H1 (cell line): ENCODE data around the gene ITSN1. TPM values are rescaled to one million over a fixed set of nuclear protein-coding genes. Genes with fewer than 3 reads are reported as not detected.

Experiments used
- CTCF ChIA-PET: fragments of 300-600 bp; sonication (Branson Sonifier 250); formaldehyde crosslinking; loops from one replicate; lab custom pipeline; 2021; ENCODE audit not compliant: partially characterized antibody; lab: Charles Lee
- POLR2A ChIA-PET: fragments of 300-600 bp; sonication (Branson Sonifier 250); formaldehyde crosslinking; loops from one replicate; lab custom pipeline; 2021; ENCODE audit warnings: inconsistent platforms; ENCODE audit not compliant: partially characterized antibody; lab: Charles Lee
- DNase-seq, 2 experiments: peaks; one replicate each; pipeline versions ENCODE4 v3.0.0 to v3.0.0-alpha.2; 2010 to 2022; ENCODE audit warnings: low spot score in 2 of 2, low read depth in 1 of 2, mixed read lengths in 1 of 2
- FAIRE-seq: peaks from 2 replicates; lab custom pipeline; 2011; peaks lifted over from hg19 to GRCh38; lab: Jason Lieb, UNC
- H2AFZ ChIP-seq: 2 replicates; pipeline ENCODE4 v1.8.1; 2012; ENCODE audit warnings: low read length, inconsistent platforms
- H2AK5ac ChIP-seq: 2 replicates; pipeline ENCODE4 v1.6.1; 2013; ENCODE audit warnings: low read depth, low read length
- H2BK120ac ChIP-seq: replicated peaks from 2 replicates; pipeline ENCODE3; 2013; ENCODE audit warnings: low read depth, low read length, inconsistent platforms
- H2BK12ac ChIP-seq: 2 replicates; pipeline ENCODE4 v1.6.1; 2013; ENCODE audit warnings: low read depth, low read length
- H2BK15ac ChIP-seq: 2 replicates; pipeline ENCODE4 v1.6.1; 2013; ENCODE audit warnings: low read length
- H2BK20ac ChIP-seq: 2 replicates; pipeline ENCODE4 v1.6.1; 2013; ENCODE audit warnings: low read length
- H2BK5ac ChIP-seq: 2 replicates; pipeline ENCODE4 v1.6.1; 2013; ENCODE audit warnings: low read depth, low read length
- H3K14ac ChIP-seq: 2 replicates; pipeline ENCODE4 v1.6.1; 2013; ENCODE audit warnings: inconsistent platforms; ENCODE audit not compliant: insufficient read length
- H3K18ac ChIP-seq: 2 replicates; pipeline ENCODE4 v1.6.1; 2013; ENCODE audit warnings: low read length; ENCODE audit errors: extremely low read depth
- H3K23ac ChIP-seq: 2 replicates; pipeline ENCODE4 v1.6.1; 2013; ENCODE audit warnings: inconsistent platforms; ENCODE audit not compliant: insufficient read length
- H3K23me2 ChIP-seq: 2 replicates; pipeline ENCODE4 v1.6.1; 2013; ENCODE audit warnings: low read depth, low read length
- H3K27ac ChIP-seq: 2 replicates; pipeline ENCODE4 v1.6.1; 2011; ENCODE audit warnings: low read depth, low read length, inconsistent platforms
- H3K27me3 ChIP-seq, 4 experiments: replicated peaks in 1 of 4; 1 replicate in 1 of 4; 2 replicates in 3 of 4; pipeline versions ENCODE4 v1.6.1 to v1.8.1; 2011 to 2013; ENCODE audit warnings: low read length in 3 of 4, mild to moderate bottlenecking in 3 of 4, inconsistent platforms in 2 of 4, mixed read lengths in 2 of 4, moderate library complexity in 1 of 4; ENCODE audit not compliant: control insufficient read depth in 3 of 4, insufficient read depth in 3 of 4; ENCODE audit errors: extremely low read depth in 1 of 4
- H3K36me3 ChIP-seq, 4 experiments: 2 replicates each; pipeline versions ENCODE4 v1.6.1 to v1.8.1; 2011 to 2013; ENCODE audit warnings: mild to moderate bottlenecking in 4 of 4, low read length in 3 of 4, moderate library complexity in 2 of 4, control low read depth in 1 of 4, inconsistent platforms in 1 of 4; ENCODE audit not compliant: insufficient read depth in 4 of 4, control insufficient read depth in 2 of 4
- H3K4ac ChIP-seq: replicated peaks from 2 replicates; pipeline ENCODE3; 2013; ENCODE audit warnings: low read length, low read depth, mixed read lengths, inconsistent platforms; ENCODE audit not compliant: insufficient read length
- H3K4me1 ChIP-seq, 4 experiments: replicated peaks in 1 of 4; 1 replicate in 1 of 4; 2 replicates in 3 of 4; pipeline versions ENCODE4 v1.6.1 to v1.8.1; 2011 to 2013; ENCODE audit warnings: low read length in 3 of 4, inconsistent platforms in 2 of 4, mixed read lengths in 1 of 4; ENCODE audit not compliant: insufficient read depth in 4 of 4, control insufficient read depth in 3 of 4
- H3K4me2 ChIP-seq, 2 experiments: 2 replicates each; pipeline versions ENCODE4 v1.6.1 to v1.8.1; 2011 to 2013; ENCODE audit warnings: low read depth in 2 of 2, low read length in 2 of 2, control low read depth in 1 of 2, inconsistent platforms in 1 of 2, mild to moderate bottlenecking in 1 of 2; ENCODE audit not compliant: insufficient read depth in 1 of 2
- H3K4me3 ChIP-seq, 4 experiments: fragments of 200-600, 300-600 bp in 1 of 4; sonication (generic), shearing (Covaris generic), sonication (Bioruptor Twin) in 1 of 4; 2 replicates each; pipeline versions ENCODE4 v1.5.1 to v1.8.1; 2011 to 2016; ENCODE audit warnings: low read length in 4 of 4, low read depth in 3 of 4, control low read depth in 2 of 4, inconsistent platforms in 2 of 4, mild to moderate bottlenecking in 2 of 4, mixed read lengths in 1 of 4, moderate library complexity in 1 of 4; ENCODE audit not compliant: insufficient read depth in 2 of 4; ENCODE audit errors: extremely low read depth in 1 of 4
- H3K56ac ChIP-seq: replicated peaks from 2 replicates; pipeline ENCODE3; 2013; ENCODE audit warnings: low read depth, mild to moderate bottlenecking, mixed read lengths, low read length, inconsistent platforms; ENCODE audit not compliant: insufficient read length
- H3K79me1 ChIP-seq: 2 replicates; pipeline ENCODE4 v1.6.1; 2013; ENCODE audit warnings: low read depth, low read length, control low read depth
- H3K79me2 ChIP-seq, 2 experiments: 2 replicates each; pipeline versions ENCODE4 v1.6.1 to v1.8.1; 2012 to 2013; ENCODE audit warnings: low read length in 2 of 2, mild to moderate bottlenecking in 2 of 2, inconsistent platforms in 1 of 2; ENCODE audit not compliant: insufficient read depth in 2 of 2, control insufficient read depth in 1 of 2
- H3K9ac ChIP-seq, 4 experiments: replicated peaks in 1 of 4; 1 replicate in 1 of 4; 2 replicates in 3 of 4; pipeline versions ENCODE4 v1.6.1 to v1.8.1; 2011 to 2013; ENCODE audit warnings: low read depth in 3 of 4, low read length in 3 of 4, control low read depth in 2 of 4, mild to moderate bottlenecking in 2 of 4, moderate library complexity in 2 of 4, inconsistent platforms in 1 of 4; ENCODE audit errors: extremely low read depth in 1 of 4
- H3K9me3 ChIP-seq, 2 experiments: 2 replicates each; pipeline versions ENCODE4 v1.6.1 to v1.8.1; 2012 to 2013; ENCODE audit warnings: mild to moderate bottlenecking in 2 of 2, moderate library complexity in 2 of 2, control low read depth in 1 of 2, inconsistent platforms in 1 of 2, low read depth in 1 of 2, low read length in 1 of 2, mixed read lengths in 1 of 2; ENCODE audit not compliant: insufficient read depth in 2 of 2
- H4K20me1 ChIP-seq, 2 experiments: replicated peaks in 1 of 2; 2 replicates each; pipeline versions ENCODE3 to v1.8.1; 2011 to 2013; ENCODE audit warnings: inconsistent platforms in 2 of 2, low read length in 2 of 2, mild to moderate bottlenecking in 1 of 2; ENCODE audit not compliant: insufficient read depth in 2 of 2, control insufficient read depth in 1 of 2
- H4K5ac ChIP-seq: 2 replicates; pipeline ENCODE4 v1.6.1; 2013; ENCODE audit warnings: low read length, low read depth, mixed read lengths, inconsistent platforms; ENCODE audit not compliant: insufficient read length
- H4K8ac ChIP-seq: 2 replicates; pipeline ENCODE4 v1.8.0; 2013; ENCODE audit warnings: mild to moderate bottlenecking, moderate library complexity, low read length, inconsistent platforms; ENCODE audit not compliant: insufficient read depth; ENCODE audit errors: extremely low read depth
- H4K91ac ChIP-seq: replicated peaks from 2 replicates; pipeline ENCODE3; 2013; ENCODE audit warnings: low read length, mixed read lengths, inconsistent platforms; ENCODE audit not compliant: insufficient read length
- BACH1 ChIP-seq: IDR thresholded peaks from 2 replicates; pipeline ENCODE4 v1.6.1; 2012; ENCODE audit warnings: low read length, improper control_type of control experiment
- CHD1 ChIP-seq: IDR thresholded peaks from 2 replicates; pipeline ENCODE4 v1.6.1; 2012; ENCODE audit warnings: low read depth, low read length, improper control_type of control experiment
- HDAC6 ChIP-seq: IDR thresholded peaks from one replicate; pipeline ENCODE4 v1.7.1; 2012; ENCODE audit warnings: low read depth, mild to moderate bottlenecking, inconsistent platforms, low read length, moderate library complexity
- KDM4A ChIP-seq: IDR thresholded peaks from one replicate; pipeline ENCODE4 v1.7.1; 2012; ENCODE audit warnings: low read depth, mild to moderate bottlenecking, moderate library complexity, low read length, inconsistent platforms; ENCODE audit not compliant: severe bottlenecking
- POLR2A ChIP-seq, 2 experiments: IDR thresholded peaks; 1 replicate in 1 of 2; 2 replicates in 1 of 2; pipeline ENCODE4 v1.6.1; 2011; ENCODE audit warnings: low read depth in 2 of 2, low read length in 2 of 2, mild to moderate bottlenecking in 2 of 2; ENCODE audit errors: control extremely low read depth in 1 of 2
- RFX5 ChIP-seq: IDR thresholded peaks from 2 replicates; pipeline ENCODE4 v1.6.1; 2011; ENCODE audit warnings: low read depth, low read length, improper control_type of control experiment, borderline replicate concordance
- SIX5 ChIP-seq: IDR thresholded peaks from 2 replicates; pipeline ENCODE4 v1.6.1; 2011; ENCODE audit warnings: mild to moderate bottlenecking, low read depth, low read length
- WGBS, 2 experiments: shearing (Covaris generic) in 1 of 2; methylation state at CpG; one replicate each; pipeline versions ENCODE4 v1.1.6 to v1.1.7; 2013 to 2015; ENCODE audit warnings: low lambda C conversion rate in 2 of 2, mixed read lengths in 2 of 2, inconsistent platforms in 1 of 2, low coverage in 1 of 2, missing lambda C conversion rate in 1 of 2; ENCODE audit not compliant: insufficient replicate concordance in 2 of 2, insufficient coverage in 1 of 2, insufficient read length in 1 of 2; ENCODE audit errors: extremely low coverage in 1 of 2, missing lambda C conversion rate in 1 of 2; 5-methylcytosine and 5-hydroxymethylcytosine counted together
- polyA plus RNA-seq, 7 experiments: library from polyadenylated mRNA; depleted of rRNA in 3 of 7; stranded (reverse) in 5 of 7; unstranded in 2 of 7; fragments of >200 nt in 5 of 7; fragments of 200-250 nt in 2 of 7; gene quantifications; 1 replicate in 5 of 7; 2 replicates in 1 of 7; 4 replicates in 1 of 7; pipeline versions ENCODE4 v1.2.1 to v1.2.3, GENCODE V29; 2011 to 2013; ENCODE audit warnings: missing spikeins in 2 of 7, mixed read lengths in 2 of 7
- total RNA-seq: library from RNA; stranded (reverse); fragmentation: NEBNext Ultra II Directional; extraction: Animal tissue kit (Norgen Biotek cat#: 25700); gene quantifications from 2 replicates; pipeline ENCODE4 v1.2.1, GENCODE V29; 2021

Gene ITSN1
- total and polyA plus RNA-seq, 2 of the 8 experiments (the other 6 are each of a cell fraction or from before 2014, with no cell fraction given): 60.8 to 78.1 TPM

GRCh38 chr21:33770542-33770941 is 128.2 kb downstream of the ITSN1 start:
- no peak for TF ChIP-seq CHD1
- TF ChIP-seq RFX5: no peak
- TF ChIP-seq HDAC6: no peak
- no peak for TF ChIP-seq SIX5
- no peak for TF ChIP-seq BACH1
- no peak for TF ChIP-seq POLR2A (IDR thresholded peaks at IDR 0.05; ENCODE audit: control extremely low read depth in 1 of 2, low read depth in 2 of 2, low read length in 2 of 2)
- TF ChIP-seq KDM4A: no peak
- Histone ChIP-seq H3K27me3 (no peaks in the 10 kb centered on the region), H2BK5ac (no peak overlapping the region), H3K18ac (no peak overlapping the region), H3K27ac (no peak overlapping the region), H3K4ac (no peak overlapping the region), H3K4me1 (no peaks in the 10 kb centered on the region), H3K79me2 (no peaks in the 10 kb centered on the region), H4K8ac (no peak overlapping the region), H3K23ac (no peak overlapping the region), H3K9me3 (no peaks in the 10 kb centered on the region), H4K91ac (no peak overlapping the region), H3K4me2 (no peak overlapping the region), H3K4me3 (no peak overlapping the region), H3K23me2 (peaks cover 2% of the 10 kb centered on the region; the same call in 1 of the 2 replicates), H3K9ac (no peak overlapping the region), H4K20me1 (no peaks in the 10 kb centered on the region), H2AK5ac (no peak overlapping the region), H2BK120ac (no peak overlapping the region), H2BK15ac (no peak overlapping the region), H3K14ac (no peak overlapping the region), H4K5ac (no peak overlapping the region), H2AFZ (no peak overlapping the region), H3K36me3 (peaks cover 7 to 59% (median 43%) of the 10 kb centered on the region in 4 experiments; a peak in 7 of 8 replicates), H2BK12ac (no peak overlapping the region), H3K56ac (no peak overlapping the region), H2BK20ac (no peak overlapping the region), H3K79me1 (no peaks in the 10 kb centered on the region; the same call in 1 of the 2 replicates)
- CTCF ChIA-PET: no interaction called here
- no peak for DNase-seq
- FAIRE-seq: no peak
- POLR2A ChIA-PET: interaction anchor here (0.7 kb wide), 1 partner anchor 27 kb away, joined by 3 read pairs; no protein-coding TSS in a partner anchor
- no CpG with 5 or more reads among the region's 3 CpGs for WGBS, 2 experiments
